ENCODE data around the gene MPO.

The MPO gene

DNA sequence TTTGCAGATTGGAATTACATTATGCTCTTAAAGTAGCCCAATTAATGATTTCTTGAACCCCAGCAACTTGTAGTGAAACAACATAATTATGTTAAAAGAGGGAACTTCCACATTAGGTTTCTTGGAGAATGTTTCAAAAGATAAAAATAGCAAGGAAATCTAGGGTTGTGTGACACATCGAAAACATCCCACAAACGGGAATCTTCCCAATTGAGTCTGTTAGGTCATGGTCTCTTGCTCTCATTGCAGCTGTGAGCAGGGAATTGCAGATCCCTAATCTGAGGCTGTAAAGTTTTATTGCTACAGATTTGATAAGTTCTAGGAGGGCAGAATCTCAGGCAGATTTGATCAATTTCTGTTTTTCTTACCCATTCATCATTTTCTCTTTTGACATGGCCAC, 49.1 kb downstream of the MPO start:
- H3K27me3 Mint-ChIP-seq (ENCODE audit: low read depth, poor library complexity) = peaks cover 58% of the 10 kb centered on the region
- H3K27ac Mint-ChIP-seq = no peak overlapping the region
- H3K4me3 Mint-ChIP-seq = no peak overlapping the region

DNA sequence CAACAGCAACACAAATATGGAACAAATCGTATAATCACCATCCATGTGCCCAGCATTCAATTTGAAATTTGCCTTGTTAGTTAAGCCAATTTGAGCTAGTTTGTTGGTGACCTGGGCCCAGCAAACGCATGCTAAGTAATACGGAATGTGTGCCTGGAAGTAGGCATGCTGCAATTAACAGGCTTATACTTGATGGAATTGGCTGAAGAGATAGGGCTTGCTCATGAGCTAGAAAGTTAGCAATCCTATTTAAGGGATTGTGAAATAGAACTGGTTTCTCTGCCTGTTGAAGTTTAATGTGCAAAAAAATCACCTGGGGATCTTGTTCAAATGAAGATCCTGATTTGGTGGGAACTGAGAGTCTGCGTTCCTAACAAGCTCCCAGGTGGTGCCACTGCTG, 50.9 kb downstream of the MPO start:
- H3K27me3 Mint-ChIP-seq (ENCODE audit: low read depth, poor library complexity) = peaks cover 53% of the 10 kb centered on the region
- no peaks in the 10 kb centered on the region for H3K36me3 Mint-ChIP-seq (ENCODE audit: low read depth)
- no peaks in the 10 kb centered on the region for H3K9me3 Mint-ChIP-seq
- H3K27ac Mint-ChIP-seq = no peak overlapping the region
- no peak overlapping the region for H3K4me3 Mint-ChIP-seq
- peaks cover 25% of the 10 kb centered on the region for H3K4me1 Mint-ChIP-seq
- no peak for DNase-seq
- TF ChIP-seq, protein P1, sequence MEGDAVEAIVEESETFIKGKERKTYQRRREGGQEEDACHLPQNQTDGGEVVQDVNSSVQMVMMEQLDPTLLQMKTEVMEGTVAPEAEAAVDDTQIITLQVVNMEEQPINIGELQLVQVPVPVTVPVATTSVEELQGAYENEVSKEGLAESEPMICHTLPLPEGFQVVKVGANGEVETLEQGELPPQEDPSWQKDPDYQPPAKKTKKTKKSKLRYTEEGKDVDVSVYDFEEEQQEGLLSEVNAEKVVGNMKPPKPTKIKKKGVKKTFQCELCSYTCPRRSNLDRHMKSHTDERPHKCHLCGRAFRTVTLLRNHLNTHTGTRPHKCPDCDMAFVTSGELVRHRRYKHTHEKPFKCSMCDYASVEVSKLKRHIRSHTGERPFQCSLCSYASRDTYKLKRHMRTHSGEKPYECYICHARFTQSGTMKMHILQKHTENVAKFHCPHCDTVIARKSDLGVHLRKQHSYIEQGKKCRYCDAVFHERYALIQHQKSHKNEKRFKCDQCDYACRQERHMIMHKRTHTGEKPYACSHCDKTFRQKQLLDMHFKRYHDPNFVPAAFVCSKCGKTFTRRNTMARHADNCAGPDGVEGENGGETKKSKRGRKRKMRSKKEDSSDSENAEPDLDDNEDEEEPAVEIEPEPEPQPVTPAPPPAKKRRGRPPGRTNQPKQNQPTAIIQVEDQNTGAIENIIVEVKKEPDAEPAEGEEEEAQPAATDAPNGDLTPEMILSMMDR (IDR thresholded peaks at IDR 0.05) = no peak

More for the DNA sequence above, 49.1 kb downstream of the MPO start:
- Mint-ChIP-seq H3K36me3 (ENCODE audit: low read depth) (no peaks in the 10 kb centered on the region), H3K9me3 (no peaks in the 10 kb centered on the region), H3K4me1 (peaks cover 25% of the 10 kb centered on the region)
- TF ChIP-seq, protein P1 (IDR thresholded peaks at IDR 0.05) = no peak
- DNase-seq = no peak

DNA sequence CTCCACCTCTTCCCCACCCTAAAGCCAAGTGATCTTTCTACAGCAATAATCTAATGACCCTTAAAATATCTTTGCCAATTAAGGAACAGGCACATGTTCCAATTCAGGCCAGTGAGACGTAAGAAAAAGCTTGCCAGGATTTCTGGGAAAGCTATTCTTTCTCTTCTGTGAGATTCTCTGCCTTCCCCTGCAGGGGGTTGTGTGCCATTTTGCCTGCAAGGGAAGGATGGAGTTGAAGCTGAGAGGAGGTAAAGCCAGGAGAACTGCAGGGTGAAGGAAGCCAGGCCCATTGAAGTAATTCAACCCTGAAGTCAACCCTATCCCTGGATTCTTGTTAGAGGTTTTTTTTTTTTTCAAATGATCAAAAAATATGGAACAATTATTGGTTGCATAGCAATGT, 51.4 kb downstream of the MPO start:
- no peak overlapping the region for H3K4me3 Mint-ChIP-seq
- no peak overlapping the region for H3K27ac Mint-ChIP-seq
- peaks cover 51% of the 10 kb centered on the region for H3K27me3 Mint-ChIP-seq (ENCODE audit: low read depth, poor library complexity)
- TF ChIP-seq, protein P1 (IDR thresholded peaks at IDR 0.05) = no peak
- peaks cover 25% of the 10 kb centered on the region for H3K4me1 Mint-ChIP-seq
- no peaks in the 10 kb centered on the region for H3K36me3 Mint-ChIP-seq (ENCODE audit: low read depth)
- no peaks in the 10 kb centered on the region for H3K9me3 Mint-ChIP-seq
- DNase-seq = no peak

DNA sequence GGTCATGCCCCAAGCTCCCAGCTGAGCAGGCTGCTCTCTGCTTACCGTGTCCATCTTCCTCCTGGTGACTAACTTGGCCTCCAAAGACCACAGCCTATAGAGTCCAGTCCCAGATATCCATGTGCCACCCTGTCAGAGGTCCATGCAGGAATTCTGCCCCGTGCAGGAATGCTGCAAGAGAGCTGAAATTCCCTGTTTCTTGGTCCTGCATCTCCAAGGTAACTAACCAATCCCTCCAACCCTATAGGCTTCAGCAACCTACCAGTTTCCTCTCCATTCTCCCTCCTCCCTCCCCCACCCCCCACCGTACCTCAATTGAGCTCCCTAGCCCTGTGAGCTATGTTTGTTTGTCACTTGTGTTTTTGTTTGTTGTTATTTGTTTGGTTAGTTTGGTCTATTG, 52.1 kb downstream of the MPO start:
- peaks cover 47% of the 10 kb centered on the region for H3K27me3 Mint-ChIP-seq (ENCODE audit: low read depth, poor library complexity)
- H3K4me1 Mint-ChIP-seq = peaks cover 25% of the 10 kb centered on the region
- H3K9me3 Mint-ChIP-seq = no peaks in the 10 kb centered on the region

DNA sequence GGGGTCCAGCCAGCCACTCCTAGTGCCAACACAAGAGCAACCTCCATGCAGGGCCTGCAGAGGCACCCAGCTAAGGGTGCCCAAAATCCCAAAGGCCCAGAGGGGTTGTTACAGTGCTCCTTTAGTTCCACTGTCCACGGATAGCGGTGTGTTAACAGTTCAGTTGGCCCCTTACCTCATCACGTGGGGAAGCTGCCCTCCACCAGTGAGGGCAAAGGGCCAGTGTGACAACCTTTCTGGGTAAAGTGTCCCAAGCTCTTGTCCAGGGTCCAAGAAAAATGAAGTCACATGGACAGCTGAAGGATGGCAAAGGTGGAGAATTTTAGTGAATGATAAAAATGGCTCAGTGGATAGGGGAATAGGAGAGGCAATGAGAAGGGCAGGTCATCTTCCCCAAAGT, 53.0 kb downstream of the MPO start:
- no peak for DNase-seq
- Mint-ChIP-seq H3K27me3 (ENCODE audit: low read depth, poor library complexity) (peaks cover 52% of the 10 kb centered on the region), H3K4me1 (peaks cover 20% of the 10 kb centered on the region), H3K9me3 (no peaks in the 10 kb centered on the region), H3K36me3 (ENCODE audit: low read depth) (no peaks in the 10 kb centered on the region), H3K4me3 (no peak overlapping the region), H3K27ac (no peak overlapping the region)
- TF ChIP-seq, protein P1 (IDR thresholded peaks at IDR 0.05) = no peak

More for the DNA sequence above, 52.1 kb downstream of the MPO start:
- H3K27ac Mint-ChIP-seq = no peak overlapping the region
- TF ChIP-seq, protein P1 (IDR thresholded peaks at IDR 0.05) = no peak
- no peaks in the 10 kb centered on the region for H3K36me3 Mint-ChIP-seq (ENCODE audit: low read depth)
- no peak for DNase-seq
- no peak overlapping the region for H3K4me3 Mint-ChIP-seq

GRCh38 chr17:58224315-58224714, 56.4 kb downstream of the MPO start:
- Mint-ChIP-seq H3K27ac (no peak overlapping the region), H3K9me3 (peaks cover 3% of the 10 kb centered on the region), H3K4me1 (peaks cover 8% of the 10 kb centered on the region), H3K27me3 (ENCODE audit: low read depth, poor library complexity) (peaks cover 49% of the 10 kb centered on the region), H3K4me3 (no peak overlapping the region), H3K36me3 (ENCODE audit: low read depth) (no peaks in the 10 kb centered on the region)
- DNase-seq = no peak
- TF ChIP-seq, protein P1 (IDR thresholded peaks at IDR 0.05) = no peak

Measured in nephron progenitor cell (in vitro differentiated cells).